NOMO-1 (cell line): Measurements from ENCODE around the gene NDUFA13.

ENCODE experiments used
- DNase-seq, 2 experiments: peaks; one replicate each; lab custom pipeline; 2025; ENCODE audit not compliant: unreplicated experiment in 2 of 2; lab: John Stamatoyannopoulos, UW

Gene NDUFA13

DNA sequence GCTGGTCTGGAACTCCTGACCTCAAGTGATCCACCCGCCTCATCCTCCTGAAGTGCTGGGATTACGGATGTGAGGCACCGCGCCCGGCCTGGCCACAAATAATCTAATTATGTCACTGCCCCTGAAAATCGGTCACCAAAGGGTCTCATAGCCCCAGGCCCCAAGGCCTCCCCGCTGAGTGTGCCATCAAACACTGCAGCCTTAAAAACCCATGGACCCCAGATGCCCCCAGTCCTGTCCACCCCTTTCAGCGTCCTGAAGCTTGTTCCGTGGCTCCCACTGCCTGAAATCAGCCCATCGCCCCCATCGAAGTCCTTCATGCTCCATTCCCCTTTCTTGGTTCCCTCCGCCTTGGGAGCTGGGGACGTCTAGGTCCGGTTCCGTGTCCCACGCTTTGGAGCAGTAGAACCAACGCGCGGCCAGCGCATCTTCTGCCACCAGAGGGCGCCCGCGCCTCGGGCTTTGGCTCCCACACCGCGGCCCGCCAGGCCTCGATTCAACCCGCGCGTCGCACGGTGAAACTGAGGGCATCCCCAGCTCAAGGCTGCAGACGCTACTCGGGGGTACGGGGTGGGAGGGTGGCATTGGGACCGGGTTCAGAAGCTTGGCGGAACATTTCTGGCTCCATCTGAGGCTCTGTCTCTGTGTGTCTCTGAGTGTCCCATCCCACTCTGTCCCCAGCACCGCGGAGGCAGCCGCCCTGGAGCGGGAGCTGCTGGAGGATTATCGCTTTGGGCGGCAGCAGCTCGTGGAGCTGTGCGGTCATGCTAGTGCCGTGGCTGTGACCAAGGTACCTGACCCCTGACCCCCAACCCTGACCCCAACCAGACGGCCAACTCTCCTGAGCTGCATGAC lies 16.2 kb downstream of the NDUFA13 start:
- peak in 1 of 2 experiments; percentile 7 for DNase-seq

- no peak for DNase-seq
These were observed 17.0 kb downstream of the NDUFA13 start for GRCh38 chr19:19532806-19533701.

GRCh38 chr19:19533841-19534240 lies 17.8 kb downstream of the NDUFA13 start:
- DNase-seq = no peak

DNA sequence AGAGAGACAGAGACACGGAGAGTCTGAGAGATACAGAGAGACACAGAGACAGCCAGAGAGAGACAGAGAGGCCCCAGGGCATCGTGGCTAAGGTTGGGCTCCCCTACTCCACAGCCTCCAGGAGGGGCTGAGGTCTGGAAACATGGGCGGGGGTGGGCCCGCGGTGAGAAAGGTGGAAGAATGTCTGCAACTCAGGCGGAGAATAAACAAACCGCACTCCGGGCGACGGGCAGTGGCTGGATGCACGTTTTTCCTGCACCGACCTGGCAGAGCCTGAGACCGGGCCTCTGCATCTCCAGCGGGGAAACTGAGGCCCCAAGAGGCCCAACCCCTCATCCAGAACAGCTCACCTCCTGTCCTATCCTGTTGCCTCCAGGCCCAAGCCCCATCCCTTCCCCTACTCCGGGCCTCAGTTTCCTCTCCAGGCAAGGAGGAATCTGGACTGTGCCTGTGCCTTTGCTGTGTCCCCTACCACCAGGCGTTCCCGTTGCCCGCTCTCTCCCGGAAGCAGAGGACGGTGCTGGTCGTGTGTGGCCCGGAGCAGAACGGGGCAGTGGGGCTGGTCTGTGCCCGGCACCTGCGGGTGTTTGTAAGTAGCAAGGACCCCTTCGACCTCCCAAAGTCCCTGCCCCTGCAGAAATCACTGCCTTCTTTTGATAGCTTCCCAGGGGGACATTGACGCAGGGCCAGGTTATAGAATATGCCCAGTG lies 18.7 kb downstream of the NDUFA13 start:
- DNase-seq = no peak

DNA sequence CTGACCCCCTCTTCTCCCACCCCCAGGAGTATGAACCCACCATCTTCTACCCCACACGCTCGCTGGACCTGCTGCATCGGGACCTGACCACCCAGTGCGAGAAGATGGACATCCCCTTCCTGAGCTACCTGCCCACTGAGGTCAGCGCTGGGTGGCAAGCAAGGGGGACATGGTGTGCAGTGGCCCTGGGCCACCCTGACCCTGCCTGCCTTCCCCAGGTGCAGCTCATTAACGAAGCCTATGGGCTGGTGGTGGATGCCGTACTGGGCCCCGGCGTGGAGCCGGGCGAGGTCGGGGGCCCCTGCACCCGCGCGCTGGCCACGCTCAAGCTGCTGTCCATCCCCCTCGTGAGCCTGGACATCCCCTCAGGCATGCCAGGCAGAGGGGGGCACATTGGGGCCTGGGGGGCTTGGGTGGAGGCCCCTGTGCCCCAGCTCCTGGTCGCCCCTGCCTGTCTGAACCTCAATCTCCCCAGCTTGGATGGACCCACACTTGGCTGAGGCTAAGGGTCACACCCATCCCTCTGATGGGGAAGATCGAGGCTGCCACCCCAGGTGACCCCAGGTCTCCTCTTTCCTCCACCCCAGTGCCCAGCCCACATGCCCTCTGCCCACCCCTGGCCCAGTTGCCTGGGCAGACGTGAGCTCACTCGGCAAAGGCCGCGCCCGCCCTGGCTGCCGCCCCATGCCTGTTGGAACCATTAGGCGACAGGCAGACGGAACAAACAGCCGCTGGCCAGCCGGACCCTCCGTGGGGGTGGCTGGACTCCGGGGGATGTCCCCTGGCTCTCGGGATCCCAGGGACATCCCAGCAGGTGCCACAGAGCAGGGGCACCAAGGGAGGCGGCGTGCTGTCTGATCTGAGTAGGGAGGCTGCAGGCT lies 19.5 kb downstream of the NDUFA13 start:
- no peak for DNase-seq

GRCh38 chr19:19537075-19538048 lies 21.3 kb downstream of the NDUFA13 start:
- DNase-seq = no peak

DNA sequence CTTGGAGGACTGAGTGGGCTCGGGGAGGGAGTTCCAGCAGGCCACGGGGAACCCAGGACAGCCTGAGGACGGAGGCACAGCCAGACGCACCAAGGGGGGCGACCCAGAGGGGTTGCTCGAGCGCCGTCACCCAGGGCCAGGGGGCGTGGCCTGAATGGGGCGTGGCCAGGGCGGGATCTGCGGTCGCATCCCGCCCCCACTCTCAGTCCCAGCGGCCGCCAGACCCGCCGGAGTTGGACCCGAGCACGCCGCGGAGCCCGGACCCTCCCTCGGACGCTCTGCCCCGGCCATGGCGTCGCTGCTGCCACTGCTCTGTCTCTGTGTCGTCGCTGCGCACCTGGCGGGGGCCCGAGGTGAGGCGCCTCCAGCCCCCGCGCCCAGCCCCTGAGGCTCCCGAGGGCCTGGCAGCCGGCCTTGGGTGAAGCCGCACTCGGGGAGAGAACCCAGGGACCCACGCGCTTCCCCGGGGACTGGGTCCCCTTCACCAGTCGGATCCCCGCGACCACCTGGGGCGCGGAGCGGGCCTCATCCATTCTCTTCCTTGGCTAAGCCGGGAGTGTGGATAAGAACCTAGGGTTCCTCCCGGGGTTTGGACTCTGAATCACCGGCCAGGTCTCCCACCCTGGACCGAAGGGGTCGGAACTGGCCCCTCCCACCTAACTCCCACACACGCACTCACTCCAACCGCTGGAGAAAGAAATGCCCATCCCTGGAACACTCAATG lies 22.2 kb downstream of the NDUFA13 start, which contains the start of gene CILP2:
Gene CILP2 (plus strand): TSS at position 205 of the 724 bp plus-strand sequence. CDS start 85 bp downstream, at position 290.
- no peak for DNase-seq

DNA sequence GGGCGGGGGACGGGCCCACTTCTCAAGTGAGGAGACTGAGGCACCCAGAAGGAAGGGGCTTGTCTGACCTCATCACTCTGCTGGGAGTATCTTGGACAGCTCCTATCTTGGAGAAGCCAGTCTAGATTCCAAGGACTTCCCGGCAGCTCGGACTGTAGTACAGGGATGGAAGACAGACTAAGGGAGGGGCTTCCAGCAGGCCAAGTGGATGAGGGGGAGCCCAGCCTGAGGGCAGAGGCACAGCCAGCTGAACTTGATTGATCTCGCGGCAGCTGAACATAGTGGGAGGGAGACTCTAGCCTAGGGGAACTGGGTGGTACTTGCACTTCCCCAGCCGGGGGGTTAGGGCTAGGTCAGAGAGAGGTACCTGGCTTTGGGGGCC lies 22.8 kb downstream of the NDUFA13 start:
- DNase-seq = no peak

DNA sequence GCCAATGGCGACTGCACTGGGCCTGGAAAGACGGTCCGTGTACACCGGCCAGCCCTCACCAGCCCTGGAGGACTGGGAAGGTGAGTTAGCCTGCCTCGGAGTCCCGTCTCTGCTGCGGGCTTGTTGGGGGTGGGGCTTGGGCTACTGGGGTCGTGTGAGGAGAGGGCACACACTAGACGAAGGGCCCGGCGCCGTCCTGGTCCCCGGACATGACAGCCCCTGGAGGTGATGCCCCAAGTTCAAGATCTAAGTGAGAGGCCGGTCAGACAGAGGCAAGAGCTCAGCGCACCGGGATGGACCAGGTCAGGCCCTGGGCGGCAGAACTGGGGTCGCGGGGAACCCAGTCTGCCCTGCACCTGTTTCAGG lies 23.7 kb downstream of the NDUFA13 start:
- no peak for DNase-seq

- DNase-seq = no peak
These were observed 24.2 kb downstream of the NDUFA13 start for GRCh38 chr19:19540064-19540714.

- no peak for DNase-seq
These were observed 24.9 kb downstream of the NDUFA13 start for GRCh38 chr19:19540715-19541515.

- DNase-seq = no peak
These were observed 25.6 kb downstream of the NDUFA13 start for GRCh38 chr19:19541616-19542015.

GRCh38 chr19:19542507-19542906 lies 26.5 kb downstream of the NDUFA13 start:
- DNase-seq = peak; percentile 23 to 45

- DNase-seq = no peak
These were observed 27.1 kb downstream of the NDUFA13 start for GRCh38 chr19:19543101-19543500.

DNA sequence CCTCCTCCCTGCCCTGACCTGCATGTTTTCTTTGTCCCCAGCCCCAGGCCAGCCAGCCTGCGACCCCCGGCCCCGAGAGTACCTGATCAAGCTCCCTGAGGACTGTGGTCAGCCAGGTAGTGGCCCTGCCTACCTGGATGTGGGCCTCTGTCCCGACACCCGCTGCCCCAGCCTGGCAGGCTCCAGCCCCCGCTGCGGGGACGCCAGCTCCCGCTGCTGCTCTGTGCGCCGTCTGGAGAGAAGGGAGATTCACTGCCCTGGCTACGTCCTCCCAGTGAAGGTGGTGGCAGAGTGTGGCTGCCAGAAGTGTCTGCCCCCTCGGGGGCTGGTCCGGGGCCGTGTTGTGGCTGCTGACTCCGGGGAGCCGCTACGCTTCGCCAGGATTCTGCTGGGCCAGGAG lies 27.6 kb downstream of the NDUFA13 start:
- no peak for DNase-seq

DNA sequence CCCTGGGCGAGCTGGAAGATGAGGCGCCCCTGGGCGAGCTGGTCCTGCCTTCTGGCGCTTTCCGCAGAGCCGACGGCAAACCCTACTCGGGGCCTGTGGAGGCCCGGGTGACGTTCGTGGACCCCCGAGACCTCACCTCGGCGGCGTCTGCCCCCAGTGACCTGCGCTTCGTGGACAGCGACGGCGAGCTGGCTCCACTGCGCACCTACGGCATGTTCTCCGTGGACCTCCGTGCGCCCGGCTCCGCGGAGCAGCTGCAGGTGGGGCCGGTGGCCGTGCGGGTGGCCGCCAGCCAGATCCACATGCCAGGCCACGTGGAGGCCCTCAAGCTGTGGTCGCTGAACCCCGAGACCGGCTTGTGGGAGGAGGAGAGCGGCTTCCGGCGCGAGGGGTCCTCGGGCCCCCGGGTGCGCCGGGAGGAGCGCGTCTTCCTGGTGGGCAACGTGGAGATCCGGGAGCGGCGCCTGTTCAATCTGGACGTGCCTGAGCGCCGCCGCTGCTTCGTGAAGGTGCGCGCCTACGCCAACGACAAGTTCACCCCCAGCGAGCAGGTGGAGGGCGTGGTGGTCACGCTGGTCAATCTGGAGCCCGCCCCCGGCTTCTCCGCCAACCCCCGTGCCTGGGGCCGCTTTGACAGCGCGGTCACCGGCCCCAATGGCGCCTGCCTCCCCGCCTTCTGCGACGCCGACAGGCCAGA lies 28.4 kb downstream of the NDUFA13 start:
- no peak for DNase-seq
